GM12878 (cell line): ENCODE results near the gene LPGAT1.

ENCODE experiments used
- HDAC2 ChIP-seq: fragments of 200-600 bp; sonication (generic); IDR thresholded peaks from 2 replicates; pipeline ENCODE4 v1.6.1; 2017
- JUND ChIP-seq: IDR thresholded peaks from 2 replicates; pipeline ENCODE4 v1.6.1; 2012; ENCODE audit warnings: low read depth, mild to moderate bottlenecking, low read length, improper control_type of control experiment, moderate library complexity
- POLR2A ChIP-seq: IDR thresholded peaks from 2 replicates; pipeline ENCODE4 v1.6.1; 2011; ENCODE audit warnings: low read depth, mild to moderate bottlenecking, low read length
- SREBF1 ChIP-seq: IDR thresholded peaks from 2 replicates; pipeline ENCODE4 v1.6.1; 2012; ENCODE audit warnings: mild to moderate bottlenecking, low read length
- YY1 ChIP-seq: IDR thresholded peaks from 2 replicates; pipeline ENCODE4 v1.6.1; 2011; ENCODE audit warnings: low read depth, mild to moderate bottlenecking, low read length
- ZNF207 ChIP-seq: fragments of 450-650 bp; IDR thresholded peaks from 2 replicates; pipeline ENCODE4 v1.6.1; 2014; ENCODE audit warnings: antibody characterized with exemption, mild to moderate bottlenecking, borderline replicate concordance

GRCh38 chr1:211732293-211732980 is 98.1 kb downstream of the LPGAT1 start:
- TF ChIP-seq SREBF1 (no peak), HDAC2 (no peak), YY1 (no peak), ZNF207 (no peak), JUND (no peak), POLR2A (no peak)
